HEK293 (cell line): Measurements from ENCODE around the gene S100A16.

ENCODE experiments used
- FEZF1 ChIP-seq: fragments of 450-650 bp; formaldehyde crosslinking; IDR thresholded peaks from 2 replicates; pipeline ENCODE4 v1.5.1; 2016; ENCODE audit warnings: missing biosample characterization, missing genetic modification characterization
- HOXC10 ChIP-seq: sonication (generic); formaldehyde crosslinking; IDR thresholded peaks from 2 replicates; pipeline ENCODE4 v1.8.1; 2023; ENCODE audit warnings: mild to moderate bottlenecking, missing genetic modification reagents
- SALL2 ChIP-seq: fragments of 450-650 bp; formaldehyde crosslinking; IDR thresholded peaks from 2 replicates; pipeline ENCODE4 v1.5.0; 2017; ENCODE audit warnings: missing biosample characterization, mild to moderate bottlenecking, missing genetic modification characterization, borderline replicate concordance
- SCRT1 ChIP-seq: fragments of 450-650 bp; formaldehyde crosslinking; IDR thresholded peaks from 2 replicates; pipeline ENCODE4 v1.5.1; 2016; ENCODE audit warnings: missing biosample characterization, missing genetic modification characterization, borderline replicate concordance
- SCRT2 ChIP-seq: fragments of 450-650 bp; formaldehyde crosslinking; IDR thresholded peaks from 2 replicates; pipeline ENCODE4 v1.5.1; 2016; ENCODE audit warnings: missing biosample characterization, missing genetic modification characterization
- SETDB1 ChIP-seq: IDR thresholded peaks from one replicate; pipeline ENCODE4 v1.6.1; 2017; ENCODE audit warnings: mild to moderate bottlenecking, low read length, moderate library complexity, mixed read lengths; ENCODE audit not compliant: insufficient read length
- ZFP3 ChIP-seq: fragments of 450-650 bp; formaldehyde crosslinking; IDR thresholded peaks from 2 replicates; pipeline ENCODE4 v1.5.1; 2016; ENCODE audit warnings: low read depth, missing biosample characterization, missing genetic modification characterization
- ZNF211 ChIP-seq: fragments of 450-650 bp; formaldehyde crosslinking; IDR thresholded peaks from 2 replicates; pipeline ENCODE4 v1.5.1; 2016; ENCODE audit warnings: low read depth, missing biosample characterization, missing genetic modification characterization
- ZNF223 ChIP-seq: fragments of 450-650 bp; formaldehyde crosslinking; IDR thresholded peaks from 2 replicates; pipeline ENCODE4 v1.5.1; 2016; ENCODE audit warnings: missing biosample characterization, missing genetic modification characterization
- ZNF341 ChIP-seq: fragments of 450-650 bp; formaldehyde crosslinking; IDR thresholded peaks from 2 replicates; pipeline ENCODE4; 2016; ENCODE audit warnings: low read depth, missing biosample characterization, missing genetic modification characterization
- ZNF48 ChIP-seq: fragments of 450-650 bp; formaldehyde crosslinking; IDR thresholded peaks from 2 replicates; pipeline ENCODE4 v1.5.1; 2016; ENCODE audit warnings: missing biosample characterization, missing genetic modification characterization
- ZNF514 ChIP-seq: fragments of 450-650 bp; formaldehyde crosslinking; IDR thresholded peaks from 2 replicates; pipeline ENCODE4 v1.5.1; 2016; ENCODE audit warnings: missing biosample characterization, missing genetic modification characterization
- ZNF521 ChIP-seq: fragments of 450-650 bp; formaldehyde crosslinking; IDR thresholded peaks from 2 replicates; pipeline ENCODE4 v1.5.1; 2017; ENCODE audit warnings: missing biosample characterization, mild to moderate bottlenecking, missing genetic modification characterization
- ZNF585B ChIP-seq: fragments of 450-650 bp; formaldehyde crosslinking; IDR thresholded peaks from 2 replicates; pipeline ENCODE4 v1.5.1; 2016; ENCODE audit warnings: missing biosample characterization, missing genetic modification characterization
- ZNF624 ChIP-seq: fragments of 450-650 bp; formaldehyde crosslinking; IDR thresholded peaks from 2 replicates; pipeline ENCODE4 v1.5.1; 2017; ENCODE audit warnings: missing biosample characterization, missing genetic modification characterization
- ZNF629 ChIP-seq: fragments of 450-650 bp; formaldehyde crosslinking; IDR thresholded peaks from 2 replicates; pipeline ENCODE4 v1.5.1; 2017; ENCODE audit warnings: missing biosample characterization, missing genetic modification characterization
- ZNF701 ChIP-seq: fragments of 450-650 bp; formaldehyde crosslinking; IDR thresholded peaks from 2 replicates; pipeline ENCODE4 v1.5.1; 2016; ENCODE audit warnings: missing biosample characterization, missing genetic modification characterization
- ZNF707 ChIP-seq: fragments of 450-650 bp; formaldehyde crosslinking; IDR thresholded peaks from 2 replicates; pipeline ENCODE4 v1.5.1; 2016; ENCODE audit warnings: missing biosample characterization, missing genetic modification characterization
- ZNF777 ChIP-seq: fragments of 450-650 bp; formaldehyde crosslinking; IDR thresholded peaks from 2 replicates; pipeline ENCODE4 v1.5.1; 2017; ENCODE audit warnings: missing biosample characterization, missing genetic modification characterization, borderline replicate concordance
- ZNF791 ChIP-seq: fragments of 450-650 bp; formaldehyde crosslinking; IDR thresholded peaks from 2 replicates; pipeline ENCODE4 v1.5.1; 2016; ENCODE audit warnings: missing biosample characterization, missing genetic modification characterization
- TF ChIP-seq, protein P1 (sequence below): fragments of 450-650 bp; formaldehyde crosslinking; IDR thresholded peaks from 2 replicates; pipeline ENCODE4 v1.5.1; 2017; ENCODE audit warnings: missing biosample characterization, missing genetic modification characterization
- TF ChIP-seq, protein P2 (sequence below): fragments of 450-650 bp; formaldehyde crosslinking; IDR thresholded peaks from 2 replicates; pipeline ENCODE4 v1.5.1; 2016; ENCODE audit warnings: missing biosample characterization, missing genetic modification characterization
- TF ChIP-seq, protein P3 (sequence below): fragments of 450-650 bp; formaldehyde crosslinking; IDR thresholded peaks from 2 replicates; pipeline ENCODE4 v1.5.1; 2016; ENCODE audit warnings: missing biosample characterization, missing genetic modification characterization
- TF ChIP-seq, protein P4 (sequence below): fragments of 450-650 bp; formaldehyde crosslinking; IDR thresholded peaks from 2 replicates; pipeline ENCODE4 v1.5.1; 2016; ENCODE audit warnings: missing biosample characterization, missing genetic modification characterization
- TF ChIP-seq, protein P5 (sequence below): fragments of 450-650 bp; formaldehyde crosslinking; IDR thresholded peaks from 2 replicates; pipeline ENCODE4 v1.5.1; 2016; ENCODE audit warnings: missing biosample characterization, missing genetic modification characterization
- TF ChIP-seq, protein P6 (sequence below): fragments of 450-650 bp; formaldehyde crosslinking; IDR thresholded peaks from 2 replicates; pipeline ENCODE4 v1.5.1; 2016; ENCODE audit warnings: missing biosample characterization, missing genetic modification characterization
- TF ChIP-seq, protein P7 (sequence below): fragments of 450-650 bp; formaldehyde crosslinking; optimal IDR thresholded peaks from 2 replicates; pipeline ENCODE3; 2016; ENCODE audit warnings: missing biosample characterization, mild to moderate bottlenecking, missing genetic modification characterization

S100A16 gene

DNA sequence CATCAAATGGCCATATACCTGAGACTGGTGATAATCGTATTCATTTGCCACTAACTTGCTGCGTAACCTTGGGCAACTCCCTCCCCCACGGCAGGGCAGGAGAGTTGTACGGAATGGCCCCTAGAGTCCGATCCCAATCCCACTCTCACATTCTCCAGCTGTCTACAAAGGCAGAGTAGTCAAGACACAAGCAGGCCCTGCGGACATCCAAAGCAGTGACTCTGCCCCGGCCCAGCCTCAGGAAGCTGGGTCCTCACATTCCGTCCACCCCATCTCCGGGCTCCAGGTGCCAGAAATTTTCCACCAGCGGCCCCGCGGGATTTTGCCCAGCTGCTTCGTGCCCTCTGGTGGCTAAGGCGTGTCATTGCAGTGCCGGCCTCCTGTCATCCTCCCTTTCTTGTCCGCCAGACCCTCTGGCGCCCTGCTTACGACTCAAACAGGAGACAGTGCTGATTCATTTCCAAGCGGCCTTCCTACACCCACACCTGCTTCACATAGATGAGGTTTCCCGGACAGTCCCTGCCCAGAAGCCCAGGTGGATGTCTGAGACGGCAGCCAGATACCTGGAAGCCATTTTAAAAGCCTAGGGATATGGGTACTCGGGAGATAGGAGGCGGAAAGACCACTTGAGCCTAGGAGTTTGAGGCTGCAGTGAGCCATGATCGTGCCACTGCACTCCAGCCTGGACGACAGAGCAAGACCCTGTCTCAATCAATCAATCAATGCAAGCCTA lies 44.4 kb downstream of the S100A16 start (continued):
- TF ChIP-seq SALL2 (tag by site-specific recombination) (no peak), ZNF341 (tag by site-specific recombination) (peak; percentile 49), SCRT1 (tag by site-specific recombination) (no peak), HOXC10 (CRISPR knock-in tag) (no peak), ZNF585B (tag by site-specific recombination) (no peak), ZNF223 (no peak), ZNF514 (tag by site-specific recombination) (no peak), ZNF701 (tag by site-specific recombination) (no peak), SETDB1 (no peak), ZNF791 (no peak), ZNF48 (tag by site-specific recombination) (no peak), SCRT2 (no peak), FEZF1 (tag by site-specific recombination) (no peak), ZNF629 (tag by site-specific recombination) (peak; percentile 28), ZNF624 (no peak), ZNF777 (tag by site-specific recombination) (no peak), ZNF521 (tag by site-specific recombination) (no peak), ZNF707 (tag by site-specific recombination) (no peak), ZNF211 (tag by site-specific recombination) (no peak), ZFP3 (no peak)
- TF ChIP-seq, protein P1, sequence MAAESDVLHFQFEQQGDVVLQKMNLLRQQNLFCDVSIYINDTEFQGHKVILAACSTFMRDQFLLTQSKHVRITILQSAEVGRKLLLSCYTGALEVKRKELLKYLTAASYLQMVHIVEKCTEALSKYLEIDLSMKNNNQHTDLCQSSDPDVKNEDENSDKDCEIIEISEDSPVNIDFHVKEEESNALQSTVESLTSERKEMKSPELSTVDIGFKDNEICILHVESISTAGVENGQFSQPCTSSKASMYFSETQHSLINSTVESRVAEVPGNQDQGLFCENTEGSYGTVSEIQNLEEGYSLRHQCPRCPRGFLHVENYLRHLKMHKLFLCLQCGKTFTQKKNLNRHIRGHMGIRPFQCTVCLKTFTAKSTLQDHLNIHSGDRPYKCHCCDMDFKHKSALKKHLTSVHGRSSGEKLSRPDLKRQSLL, result no peak
- TF ChIP-seq, protein P2, sequence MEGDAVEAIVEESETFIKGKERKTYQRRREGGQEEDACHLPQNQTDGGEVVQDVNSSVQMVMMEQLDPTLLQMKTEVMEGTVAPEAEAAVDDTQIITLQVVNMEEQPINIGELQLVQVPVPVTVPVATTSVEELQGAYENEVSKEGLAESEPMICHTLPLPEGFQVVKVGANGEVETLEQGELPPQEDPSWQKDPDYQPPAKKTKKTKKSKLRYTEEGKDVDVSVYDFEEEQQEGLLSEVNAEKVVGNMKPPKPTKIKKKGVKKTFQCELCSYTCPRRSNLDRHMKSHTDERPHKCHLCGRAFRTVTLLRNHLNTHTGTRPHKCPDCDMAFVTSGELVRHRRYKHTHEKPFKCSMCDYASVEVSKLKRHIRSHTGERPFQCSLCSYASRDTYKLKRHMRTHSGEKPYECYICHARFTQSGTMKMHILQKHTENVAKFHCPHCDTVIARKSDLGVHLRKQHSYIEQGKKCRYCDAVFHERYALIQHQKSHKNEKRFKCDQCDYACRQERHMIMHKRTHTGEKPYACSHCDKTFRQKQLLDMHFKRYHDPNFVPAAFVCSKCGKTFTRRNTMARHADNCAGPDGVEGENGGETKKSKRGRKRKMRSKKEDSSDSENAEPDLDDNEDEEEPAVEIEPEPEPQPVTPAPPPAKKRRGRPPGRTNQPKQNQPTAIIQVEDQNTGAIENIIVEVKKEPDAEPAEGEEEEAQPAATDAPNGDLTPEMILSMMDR (tag by site-specific recombination), result peak; percentile 97
- TF ChIP-seq, protein P3, sequence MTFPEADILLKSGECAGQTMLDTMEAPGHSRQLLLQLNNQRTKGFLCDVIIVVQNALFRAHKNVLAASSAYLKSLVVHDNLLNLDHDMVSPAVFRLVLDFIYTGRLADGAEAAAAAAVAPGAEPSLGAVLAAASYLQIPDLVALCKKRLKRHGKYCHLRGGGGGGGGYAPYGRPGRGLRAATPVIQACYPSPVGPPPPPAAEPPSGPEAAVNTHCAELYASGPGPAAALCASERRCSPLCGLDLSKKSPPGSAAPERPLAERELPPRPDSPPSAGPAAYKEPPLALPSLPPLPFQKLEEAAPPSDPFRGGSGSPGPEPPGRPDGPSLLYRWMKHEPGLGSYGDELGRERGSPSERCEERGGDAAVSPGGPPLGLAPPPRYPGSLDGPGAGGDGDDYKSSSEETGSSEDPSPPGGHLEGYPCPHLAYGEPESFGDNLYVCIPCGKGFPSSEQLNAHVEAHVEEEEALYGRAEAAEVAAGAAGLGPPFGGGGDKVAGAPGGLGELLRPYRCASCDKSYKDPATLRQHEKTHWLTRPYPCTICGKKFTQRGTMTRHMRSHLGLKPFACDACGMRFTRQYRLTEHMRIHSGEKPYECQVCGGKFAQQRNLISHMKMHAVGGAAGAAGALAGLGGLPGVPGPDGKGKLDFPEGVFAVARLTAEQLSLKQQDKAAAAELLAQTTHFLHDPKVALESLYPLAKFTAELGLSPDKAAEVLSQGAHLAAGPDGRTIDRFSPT (tag by site-specific recombination), result 0 out of 2 replicates have a peak, but pooled peaks have one; percentile 53
- TF ChIP-seq, protein P4, sequence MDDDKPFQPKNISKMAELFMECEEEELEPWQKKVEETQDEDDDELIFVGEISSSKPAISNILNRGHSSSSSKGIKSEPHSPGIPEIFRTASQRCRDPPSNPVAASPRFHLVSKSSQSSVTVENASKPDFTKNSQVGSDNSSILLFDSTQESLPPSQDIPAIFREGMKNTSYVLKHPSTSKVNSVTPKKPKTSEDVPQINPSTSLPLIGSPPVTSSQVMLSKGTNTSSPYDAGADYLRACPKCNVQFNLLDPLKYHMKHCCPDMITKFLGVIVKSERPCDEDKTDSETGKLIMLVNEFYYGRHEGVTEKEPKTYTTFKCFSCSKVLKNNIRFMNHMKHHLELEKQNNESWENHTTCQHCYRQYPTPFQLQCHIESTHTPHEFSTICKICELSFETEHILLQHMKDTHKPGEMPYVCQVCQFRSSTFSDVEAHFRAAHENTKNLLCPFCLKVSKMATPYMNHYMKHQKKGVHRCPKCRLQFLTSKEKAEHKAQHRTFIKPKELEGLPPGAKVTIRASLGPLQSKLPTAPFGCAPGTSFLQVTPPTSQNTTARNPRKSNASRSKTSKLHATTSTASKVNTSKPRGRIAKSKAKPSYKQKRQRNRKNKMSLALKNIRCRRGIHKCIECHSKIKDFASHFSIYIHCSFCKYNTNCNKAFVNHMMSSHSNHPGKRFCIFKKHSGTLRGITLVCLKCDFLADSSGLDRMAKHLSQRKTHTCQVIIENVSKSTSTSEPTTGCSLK (tag by site-specific recombination), result no peak
- TF ChIP-seq, protein P5, sequence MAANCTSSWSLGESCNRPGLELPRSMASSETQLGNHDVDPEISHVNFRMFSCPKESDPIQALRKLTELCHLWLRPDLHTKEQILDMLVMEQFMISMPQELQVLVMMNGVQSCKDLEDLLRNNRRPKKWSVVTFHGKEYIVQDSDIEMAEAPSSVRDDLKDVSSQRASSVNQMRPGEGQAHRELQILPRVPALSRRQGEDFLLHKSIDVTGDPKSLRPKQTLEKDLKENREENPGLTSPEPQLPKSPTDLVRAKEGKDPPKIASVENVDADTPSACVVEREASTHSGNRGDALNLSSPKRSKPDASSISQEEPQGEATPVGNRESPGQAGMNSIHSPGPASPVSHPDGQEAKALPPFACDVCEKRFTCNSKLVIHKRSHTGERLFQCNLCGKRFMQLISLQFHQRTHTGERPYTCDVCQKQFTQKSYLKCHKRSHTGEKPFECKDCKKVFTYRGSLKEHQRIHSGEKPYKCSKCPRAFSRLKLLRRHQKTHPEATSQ (tag by site-specific recombination), result no peak
- TF ChIP-seq, protein P6, sequence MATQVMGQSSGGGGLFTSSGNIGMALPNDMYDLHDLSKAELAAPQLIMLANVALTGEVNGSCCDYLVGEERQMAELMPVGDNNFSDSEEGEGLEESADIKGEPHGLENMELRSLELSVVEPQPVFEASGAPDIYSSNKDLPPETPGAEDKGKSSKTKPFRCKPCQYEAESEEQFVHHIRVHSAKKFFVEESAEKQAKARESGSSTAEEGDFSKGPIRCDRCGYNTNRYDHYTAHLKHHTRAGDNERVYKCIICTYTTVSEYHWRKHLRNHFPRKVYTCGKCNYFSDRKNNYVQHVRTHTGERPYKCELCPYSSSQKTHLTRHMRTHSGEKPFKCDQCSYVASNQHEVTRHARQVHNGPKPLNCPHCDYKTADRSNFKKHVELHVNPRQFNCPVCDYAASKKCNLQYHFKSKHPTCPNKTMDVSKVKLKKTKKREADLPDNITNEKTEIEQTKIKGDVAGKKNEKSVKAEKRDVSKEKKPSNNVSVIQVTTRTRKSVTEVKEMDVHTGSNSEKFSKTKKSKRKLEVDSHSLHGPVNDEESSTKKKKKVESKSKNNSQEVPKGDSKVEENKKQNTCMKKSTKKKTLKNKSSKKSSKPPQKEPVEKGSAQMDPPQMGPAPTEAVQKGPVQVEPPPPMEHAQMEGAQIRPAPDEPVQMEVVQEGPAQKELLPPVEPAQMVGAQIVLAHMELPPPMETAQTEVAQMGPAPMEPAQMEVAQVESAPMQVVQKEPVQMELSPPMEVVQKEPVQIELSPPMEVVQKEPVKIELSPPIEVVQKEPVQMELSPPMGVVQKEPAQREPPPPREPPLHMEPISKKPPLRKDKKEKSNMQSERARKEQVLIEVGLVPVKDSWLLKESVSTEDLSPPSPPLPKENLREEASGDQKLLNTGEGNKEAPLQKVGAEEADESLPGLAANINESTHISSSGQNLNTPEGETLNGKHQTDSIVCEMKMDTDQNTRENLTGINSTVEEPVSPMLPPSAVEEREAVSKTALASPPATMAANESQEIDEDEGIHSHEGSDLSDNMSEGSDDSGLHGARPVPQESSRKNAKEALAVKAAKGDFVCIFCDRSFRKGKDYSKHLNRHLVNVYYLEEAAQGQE (tag by site-specific recombination), result no peak
- TF ChIP-seq, protein P7, sequence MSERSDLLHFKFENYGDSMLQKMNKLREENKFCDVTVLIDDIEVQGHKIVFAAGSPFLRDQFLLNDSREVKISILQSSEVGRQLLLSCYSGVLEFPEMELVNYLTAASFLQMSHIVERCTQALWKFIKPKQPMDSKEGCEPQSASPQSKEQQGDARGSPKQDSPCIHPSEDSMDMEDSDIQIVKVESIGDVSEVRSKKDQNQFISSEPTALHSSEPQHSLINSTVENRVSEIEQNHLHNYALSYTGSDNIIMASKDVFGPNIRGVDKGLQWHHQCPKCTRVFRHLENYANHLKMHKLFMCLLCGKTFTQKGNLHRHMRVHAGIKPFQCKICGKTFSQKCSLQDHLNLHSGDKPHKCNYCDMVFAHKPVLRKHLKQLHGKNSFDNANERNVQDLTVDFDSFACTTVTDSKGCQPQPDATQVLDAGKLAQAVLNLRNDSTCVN (tag by site-specific recombination), result no peak
